Activated CD8-positive, alpha-beta memory T cell treated with anti-CD3 and anti-CD28 coated beads for 1 hour (primary cell): Measurements from ENCODE around the gene CAMTA2.
"Not testable (repeated sequence)": the region's sequence is repeated elsewhere in the genome, so short reads cannot be mapped to it uniquely, and the experiment has no call there.

Experiments
- DNase-seq, 2 donors: peaks; one replicate each; pipeline ENCODE4 v3.0.0-alpha.2; 2020; ENCODE audit warnings: low read depth in 1 of 2; ENCODE audit errors: extremely low read depth in 1 of 2

The CAMTA2 gene

DNA sequence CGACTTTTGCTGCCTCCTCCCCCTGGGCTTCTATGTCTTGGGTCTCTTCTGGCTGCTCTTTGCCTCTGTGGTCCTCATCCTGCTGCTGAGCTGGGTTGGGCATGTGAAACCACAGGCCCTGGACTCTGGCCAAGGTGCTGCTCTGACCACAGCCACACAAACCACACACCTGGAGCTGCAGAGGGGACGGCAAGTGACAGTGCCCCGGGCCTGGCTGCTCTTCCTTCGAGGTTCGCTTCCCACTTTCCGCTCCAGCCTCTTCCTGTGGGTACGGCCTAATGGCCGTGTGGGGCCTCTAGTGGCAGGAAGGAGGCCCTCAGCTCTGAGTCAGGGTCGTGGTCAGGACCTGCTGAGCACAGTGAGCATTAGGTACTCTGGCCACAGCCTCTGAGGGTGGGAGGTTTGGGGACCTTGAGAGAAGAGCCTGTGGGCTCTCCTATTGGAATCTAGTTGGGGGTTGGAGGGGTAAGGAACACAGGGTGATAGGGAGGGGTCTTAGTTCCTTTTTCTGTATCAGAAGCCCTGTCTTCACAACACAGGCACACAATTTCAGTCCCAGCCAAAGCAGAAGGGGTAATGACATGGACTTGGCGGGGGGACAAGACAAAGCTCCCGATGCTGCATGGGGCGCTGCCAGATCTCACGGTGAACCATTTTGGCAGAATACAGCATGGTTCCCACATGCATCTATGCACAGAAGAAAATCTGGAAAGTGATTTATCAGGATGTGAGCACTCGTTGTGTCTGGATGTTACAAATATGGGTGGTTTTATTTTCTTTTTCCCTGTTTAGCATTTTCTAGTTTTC, 53.1 kb downstream of the CAMTA2 start:
- no peak for DNase-seq

DNA sequence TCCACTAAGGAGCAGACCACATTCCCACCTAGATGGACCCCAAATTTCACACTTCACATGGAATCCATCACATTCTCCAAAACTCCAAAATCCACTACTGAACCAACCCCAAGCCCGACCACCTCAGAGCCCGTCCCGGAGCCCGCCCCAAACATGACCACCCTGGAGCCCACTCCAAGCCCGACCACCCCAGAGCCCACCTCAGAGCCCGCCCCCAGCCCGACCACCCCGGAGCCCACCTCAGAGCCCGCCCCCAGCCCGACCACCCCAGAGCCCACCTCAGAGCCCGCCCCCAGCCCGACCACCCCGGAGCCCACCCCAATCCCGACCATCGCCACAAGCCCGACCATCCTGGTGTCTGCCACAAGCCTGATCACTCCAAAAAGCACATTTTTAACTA, 53.8 kb downstream of the CAMTA2 start:
- DNase-seq, result no peak

DNA sequence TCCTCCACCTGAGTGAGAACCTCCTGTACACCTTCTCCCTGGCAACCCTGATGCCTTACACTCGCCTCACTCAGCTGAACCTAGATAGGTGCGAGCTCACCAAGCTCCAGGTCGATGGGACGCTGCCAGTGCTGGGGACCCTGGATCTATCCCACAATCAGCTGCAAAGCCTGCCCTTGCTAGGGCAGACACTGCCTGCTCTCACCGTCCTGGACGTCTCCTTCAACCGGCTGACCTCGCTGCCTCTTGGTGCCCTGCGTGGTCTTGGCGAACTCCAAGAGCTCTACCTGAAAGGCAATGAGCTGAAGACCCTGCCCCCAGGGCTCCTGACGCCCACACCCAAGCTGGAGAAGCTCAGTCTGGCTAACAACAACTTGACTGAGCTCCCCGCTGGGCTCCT, 54.7 kb downstream of the CAMTA2 start:
- DNase-seq, result no peak

DNA sequence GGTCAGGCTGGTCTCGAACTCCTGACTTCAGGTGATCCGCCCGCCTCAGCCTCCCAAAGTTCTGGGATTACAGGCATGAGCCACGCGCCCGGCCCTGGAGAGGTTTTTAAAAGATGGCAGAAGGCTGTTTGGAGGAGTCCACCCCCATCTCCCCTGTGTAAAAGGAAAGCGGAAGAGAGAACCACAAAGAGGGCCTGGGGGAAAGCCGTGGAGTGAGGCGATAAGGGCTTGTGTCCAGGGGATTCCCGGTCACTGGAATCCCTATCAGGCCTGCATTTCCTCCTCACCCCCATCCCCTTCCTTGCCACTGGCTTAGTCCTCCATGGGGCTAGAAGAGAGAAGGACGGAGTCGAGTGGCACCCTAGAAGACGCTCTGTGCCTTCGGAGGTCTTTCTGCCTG, 55.5 kb downstream of the CAMTA2 start, which contains the start of gene GP1BA:
Gene GP1BA (plus strand): TSS at position 315 of the 400 bp plus-strand sequence. CDS start 328 bp downstream, outside the sequence.
- DNase-seq, result no peak

DNA sequence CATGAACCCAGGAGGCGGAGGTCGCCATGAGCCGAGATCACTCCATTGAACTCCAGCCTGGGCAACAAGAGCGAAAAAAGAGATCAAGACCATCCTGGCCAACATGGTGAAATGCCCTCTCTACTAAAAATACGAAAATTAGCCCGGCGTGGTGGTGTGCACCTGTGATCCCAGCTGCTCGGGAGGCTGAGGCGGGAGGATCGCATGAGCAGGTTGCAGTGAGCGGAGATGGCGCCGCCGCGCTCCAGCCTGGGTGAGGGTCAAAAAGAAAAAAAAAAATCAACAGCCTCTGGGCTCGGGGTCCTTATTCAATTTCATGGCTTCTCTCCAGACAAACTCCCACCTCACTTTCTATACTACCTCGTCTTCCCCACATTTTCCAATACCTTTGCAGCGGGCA, 58.6 kb downstream of the CAMTA2 start:
- DNase-seq, result no peak

GRCh38 chr17:4926577-4927335, 60.7 kb downstream of the CAMTA2 start:
- not testable (repeated sequence) for DNase-seq

DNA sequence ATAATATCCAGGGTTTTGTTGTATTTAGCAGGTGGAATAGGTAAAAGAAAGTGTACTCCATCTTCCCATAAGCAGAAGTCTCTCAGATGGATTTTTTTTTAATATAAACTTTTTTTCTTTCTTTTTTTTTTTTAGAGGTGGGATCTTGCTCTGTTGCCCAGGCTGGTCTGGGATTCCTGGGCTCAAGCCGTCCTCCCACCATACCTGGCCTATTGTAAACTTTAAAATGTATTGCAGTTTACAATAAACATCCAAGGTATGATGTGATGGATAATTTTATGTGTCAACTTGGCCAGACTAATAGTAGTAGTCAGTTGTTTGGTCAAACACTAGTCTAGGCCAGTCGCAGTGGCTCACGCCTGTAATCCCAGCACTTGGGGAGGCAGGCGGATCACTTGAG, 66.2 kb downstream of the CAMTA2 start:
- DNase-seq, result no peak

DNA sequence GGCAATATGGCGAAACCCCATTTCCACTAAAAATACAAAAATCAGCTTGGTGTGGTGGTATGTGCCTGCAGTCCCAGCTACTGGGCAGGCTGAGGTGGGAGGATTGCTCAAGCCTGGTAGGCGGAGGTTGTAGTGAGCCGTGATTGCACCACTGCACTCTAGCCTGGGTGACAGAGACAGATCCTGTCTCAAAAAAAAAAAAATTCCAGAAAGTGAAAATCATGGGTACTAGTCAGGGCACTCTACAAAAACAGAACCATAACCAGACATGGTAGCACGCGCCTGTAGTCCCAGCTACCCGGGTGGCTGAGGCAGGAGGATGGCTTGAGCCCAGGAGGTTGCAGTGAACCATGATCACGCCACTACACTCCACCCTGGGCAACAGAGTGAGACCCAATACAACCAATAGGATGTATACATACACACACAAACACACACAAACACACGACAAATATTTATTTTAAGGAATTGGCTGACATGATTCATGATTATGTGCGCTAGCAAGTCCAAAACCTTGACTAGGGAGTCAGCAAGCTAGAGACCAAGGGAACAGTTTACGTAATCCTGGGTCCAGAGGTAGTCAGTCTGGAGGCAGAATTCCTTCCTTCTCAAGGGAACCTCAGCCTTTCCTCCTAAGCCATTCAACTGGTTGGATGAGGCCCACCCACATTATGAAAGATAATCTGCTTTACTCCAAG, 67.0 kb downstream of the CAMTA2 start:
- DNase-seq, result no peak

- DNase-seq, result no peak
These were observed 67.9 kb downstream of the CAMTA2 start for GRCh38 chr17:4919511-4920047.
